ENCODE data around the gene CBX8. TPM values are rescaled to one million over a fixed set of nuclear protein-coding genes. Genes with fewer than 3 reads are reported as not detected.

Gene CBX8
- total and polyA plus RNA-seq, 12 donors: 2.2 to 9.3 (median 5.4) TPM

GRCh38 chr17:79794659-79795511 is 2.0 kb downstream of the CBX8 start:
- DNase-seq: no peak
- peaks cover 38 to 73% (median 65%) of the 10 kb centered on the region in 7 donors for H3K27me3 ChIP-seq
- H3K9me3 ChIP-seq: no peaks in the 10 kb centered on the region
- WGBS, 2 donors: 85 to 91% methylated on average over 47 of the region's 47 CpGs
- peaks cover 34 to 72% (median 53%) of the 10 kb centered on the region in 9 donors for H3K4me1 ChIP-seq
- no peak overlapping the region for H3K4me3 ChIP-seq
- intact Hi-C loops (cut with DNase I): loop anchor here in 7 of 10 donors (5.0 kb wide), 6 partner anchors 42 to 197 kb away; partner anchors contain the start of gene CBX4 (in 1 of the 7)
- H3K27ac ChIP-seq: no peak overlapping the region
- peaks cover 0 to 11% (median 0%) of the 10 kb centered on the region in 9 donors for H3K36me3 ChIP-seq
- no peak for TF ChIP-seq CTCF (IDR thresholded peaks at IDR 0.05)
- no peak for ATAC-seq

- DNase-seq (no peak), ATAC-seq (no peak)
- H3K27ac ChIP-seq: no peak overlapping the region
- no peak overlapping the region for H3K4me3 ChIP-seq
- no peak for TF ChIP-seq CTCF (IDR thresholded peaks at IDR 0.05)
- peaks cover 29 to 70% (median 52%) of the 10 kb centered on the region in 9 donors for H3K4me1 ChIP-seq
- intact Hi-C loops (cut with DNase I): loop anchor here in 5 of 10 donors (5.0 kb wide), 3 partner anchors 123 to 198 kb away; no protein-coding TSS in a partner anchor
- peaks cover 36 to 73% (median 65%) of the 10 kb centered on the region in 7 donors for H3K27me3 ChIP-seq
- no peaks in the 10 kb centered on the region for H3K9me3 ChIP-seq
- peaks cover 0 to 11% (median 0%) of the 10 kb centered on the region in 9 donors for H3K36me3 ChIP-seq
- 79 to 90% methylated on average over 3 of the region's 3 CpGs for WGBS, 2 donors
Measured at GRCh38 chr17:79793924-79794304, 3.0 kb downstream of the CBX8 start.

- no peak for DNase-seq
- H3K4me1 ChIP-seq: peaks cover 22 to 63% (median 46%) of the 10 kb centered on the region in 9 donors
Measured at GRCh38 chr17:79792984-79793923, 3.6 kb downstream of the CBX8 start.

More at GRCh38 chr17:79792984-79793923, 3.6 kb downstream of the CBX8 start:
- Histone ChIP-seq H3K4me3 (peak overlapping the region in 9 of 10 donors; percentile 10 to 43 (median 34)), H3K27ac (no peak overlapping the region), H3K27me3 (peaks cover 30 to 73% (median 65%) of the 10 kb centered on the region in 7 donors), H3K9me3 (no peaks in the 10 kb centered on the region), H3K36me3 (peaks cover 0 to 11% (median 0%) of the 10 kb centered on the region in 9 donors)
- ATAC-seq: no peak
- WGBS, 2 donors: 39 to 45% methylated on average over 63 of the region's 63 CpGs
- no peak for TF ChIP-seq CTCF (IDR thresholded peaks at IDR 0.05)
- intact Hi-C loops (cut with DNase I): loop anchor here in 5 of 10 donors (5.0 kb wide), 3 partner anchors 124 to 199 kb away; no protein-coding TSS in a partner anchor
